Esophagus muscularis mucosa (tissue), 3 donors: ENCODE results near the gene GSTM3.

ENCODE experiments used
- CTCF ChIP-seq, 3 experiments: fragments of 200-600 bp in 2 of 3; fragments of 450-650 bp in 1 of 3; sonication (generic) in 2 of 3; IDR thresholded peaks; one replicate each; pipeline ENCODE4 v1.5.1; 2017 to 2019; ENCODE audit warnings: antibody characterized with exemption in 3 of 3, mild to moderate bottlenecking in 2 of 3, moderate library complexity in 1 of 3
- EP300 ChIP-seq: sonication (generic); formaldehyde crosslinking; IDR thresholded peaks from one replicate; pipeline ENCODE4 v1.6.1; 2017; ENCODE audit warnings: antibody characterized with exemption

- TF ChIP-seq EP300, result no peak
- no peak for TF ChIP-seq CTCF (IDR thresholded peaks at IDR 0.05)
Measured at GRCh38 chr1:109765896-109766615, 25.2 kb upstream of the GSTM3 start.
